ENCODE measurements around the gene ZC2HC1B. TPM values are rescaled to one million over a fixed set of nuclear protein-coding genes. Genes with fewer than 3 reads are reported as not detected.

Gene ZC2HC1B
- total and polyA plus RNA-seq, 9 of the 15 experiments (the other 6 are each of a cell fraction or from before 2014, with no cell fraction given), result not detected

GRCh38 chr6:143966312-143966711 lies 102.0 kb downstream of the ZC2HC1B start:
- POLR2A ChIA-PET, result no interaction called here
- FAIRE-seq (no peak), ATAC-seq (no peak), DNase-seq (ENCODE audit: extremely low read depth in 1 of 4, low spot score in 3 of 4) (no peak)
- TF ChIP-seq ZNF316 (IDR thresholded peaks at IDR 0.05) (peak; percentile 91), NFATC3 (IDR thresholded peaks at IDR 0.05) (no peak), HEY1 (CRISPR knock-in tag; IDR thresholded peaks at IDR 0.05; ENCODE audit: borderline replicate concordance) (no peak), MAFF (IDR thresholded peaks at IDR 0.05; ENCODE audit: low read length) (peak; percentile 35; the same call in 1 of the 2 replicates), C11orf30 (IDR thresholded peaks at IDR 0.05; ENCODE audit: low read depth) (peak; percentile 82), MAFG (tag; conservative IDR thresholded peaks at IDR 0.05) (peak; percentile 77)
- intact Hi-C loops (cut with micrococcal nuclease) (no loop called here), in situ Hi-C loops (cut with MboI) (no loop called here)
- Histone ChIP-seq H3K9ac (ENCODE audit: insufficient read depth in 1 of 2, low read depth in 2 of 2, low read length in 2 of 2) (no peak overlapping the region), H3K27me3 (ENCODE audit: control insufficient read depth in 2 of 2, insufficient read depth in 2 of 2, low read length in 2 of 2) (no peaks in the 10 kb centered on the region), H3K36me3 (ENCODE audit: control insufficient read depth, insufficient read depth, low read length) (peaks cover 9% of the 10 kb centered on the region; the same call in 2 of the 3 replicates), H3K9me3 (replicated peaks; ENCODE audit: control insufficient read depth, insufficient read depth, low read depth, low read length) (no peaks in the 10 kb centered on the region), H3K4me1 (replicated peaks in 1 of 2; ENCODE audit: control insufficient read depth in 2 of 2, insufficient read depth in 2 of 2, low read length in 2 of 2) (peaks cover 0 to 22% of the 10 kb centered on the region in 2 experiments; a peak in 4 of 5 replicates), H3K79me2 (ENCODE audit: control insufficient read depth, insufficient read depth, low read length) (no peaks in the 10 kb centered on the region), H2AFZ (ENCODE audit: low read depth, low read length) (no peak overlapping the region), H3K27ac (ENCODE audit: extremely low read depth, low read depth, low read length) (peak overlapping the region; percentile 26; the same call in 1 of the 3 replicates), H3K4me2 (ENCODE audit: insufficient read depth, low read length) (no peak overlapping the region), H3K9me1 (ENCODE audit: control insufficient read depth, insufficient read depth, low read length) (no peaks in the 10 kb centered on the region), H4K20me1 (replicated peaks; ENCODE audit: control insufficient read depth, insufficient read depth, low read length) (no peaks in the 10 kb centered on the region), H3K4me3 (no peak overlapping the region)
- CTCF ChIA-PET (ENCODE audit: low intra/inter-chr PET ratio), result no interaction called here
- WGBS (ENCODE audit: insufficient coverage, low coverage, missing lambda C conversion rate), result 33% methylated on average over 1 of the region's 1 CpG
- no TSS peak for BruUV-seq (replicated peaks)

DNA sequence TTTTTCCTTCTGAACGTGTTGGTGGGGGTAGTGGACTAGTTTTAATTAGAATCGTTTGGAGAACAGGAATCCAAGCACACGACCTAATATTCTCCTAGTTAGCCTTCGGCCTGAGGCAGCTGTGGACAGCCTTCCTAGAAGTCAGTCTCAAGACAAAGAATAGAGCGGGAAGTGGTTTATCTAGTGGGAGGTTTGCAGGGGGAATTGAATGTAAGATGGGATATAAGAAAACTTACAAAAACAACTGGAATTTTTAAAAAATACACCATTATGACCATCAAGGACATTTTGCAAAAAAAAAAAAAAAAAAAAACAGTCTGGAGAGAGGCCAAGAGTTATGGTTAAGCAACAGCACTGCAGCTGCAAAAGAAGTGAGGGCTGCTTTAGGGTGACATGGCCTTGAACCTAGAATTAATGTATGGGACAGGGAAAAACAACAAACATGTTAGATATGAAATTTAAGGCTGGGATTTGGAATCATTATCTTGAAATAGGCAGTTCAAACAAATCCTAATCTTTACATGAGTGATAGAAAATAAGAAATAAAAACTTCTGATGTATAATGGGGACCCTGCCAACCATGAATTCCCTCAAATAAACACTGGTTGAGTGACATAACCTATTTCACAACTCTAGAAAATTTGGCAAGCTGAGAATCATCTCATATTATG lies 103.6 kb downstream of the ZC2HC1B start:
- BruUV-seq (replicated peaks), result no TSS peak
- POLR2A ChIA-PET, result no interaction called here
- TF ChIP-seq ZBTB33 (CRISPR knock-in tag; IDR thresholded peaks at IDR 0.05), result no peak
- no peak for TF ChIP-seq CEBPG (CRISPR knock-in tag; IDR thresholded peaks at IDR 0.05)
- peak in 1 of 2 experiments; percentile 38; a peak in 1 of 4 replicates for TF ChIP-seq CEBPG (tag; conservative IDR thresholded peaks at IDR 0.05 in 1 of 2, IDR thresholded peaks at IDR 0.05 in 1 of 2)
- TF ChIP-seq ZNF384 (IDR thresholded peaks at IDR 0.05; ENCODE audit: low read depth, low read length), result peak; percentile 29; the same call in 1 of the 2 replicates
- no peak for TF ChIP-seq ZNF23 (CRISPR knock-in tag; IDR thresholded peaks at IDR 0.05)
- TF ChIP-seq CEBPB (tag; IDR thresholded peaks at IDR 0.05), result peak; percentile 45; the same call in 1 of the 2 replicates
- no peaks in the 10 kb centered on the region for H3K79me2 ChIP-seq (ENCODE audit: control insufficient read depth, insufficient read depth, low read length)
- H3K27me3 ChIP-seq (ENCODE audit: control insufficient read depth in 2 of 2, insufficient read depth in 2 of 2, low read length in 2 of 2), result no peaks in the 10 kb centered on the region
- no peak overlapping the region for H3K9ac ChIP-seq (ENCODE audit: insufficient read depth in 1 of 2, low read depth in 2 of 2, low read length in 2 of 2)
- 33% methylated on average over 5 of the region's 5 CpGs for WGBS (ENCODE audit: insufficient coverage, low coverage, missing lambda C conversion rate)
- H3K9me1 ChIP-seq (ENCODE audit: control insufficient read depth, insufficient read depth, low read length), result no peaks in the 10 kb centered on the region
- CTCF ChIA-PET (ENCODE audit: low intra/inter-chr PET ratio), result no interaction called here
- no peak overlapping the region for H3K27ac ChIP-seq (ENCODE audit: extremely low read depth, low read depth, low read length)
- in situ Hi-C loops (cut with MboI), result no loop called here
- H2AFZ ChIP-seq (ENCODE audit: low read depth, low read length), result no peak overlapping the region
- peaks cover 9% of the 10 kb centered on the region; the same call in 2 of the 3 replicates for H3K36me3 ChIP-seq (ENCODE audit: control insufficient read depth, insufficient read depth, low read length)
- DNase-seq (ENCODE audit: extremely low read depth in 1 of 4, low spot score in 3 of 4), result no peak
- no peak overlapping the region for H3K4me3 ChIP-seq
- H3K4me1 ChIP-seq (replicated peaks in 1 of 2; ENCODE audit: control insufficient read depth in 2 of 2, insufficient read depth in 2 of 2, low read length in 2 of 2), result peaks cover 0 to 26% of the 10 kb centered on the region in 2 experiments; a peak in 4 of 5 replicates
- no peaks in the 10 kb centered on the region for H4K20me1 ChIP-seq (replicated peaks; ENCODE audit: control insufficient read depth, insufficient read depth, low read length)
- no peak for FAIRE-seq
- ATAC-seq, result no peak
- H3K4me2 ChIP-seq (ENCODE audit: insufficient read depth, low read length), result no peak overlapping the region
- intact Hi-C loops (cut with micrococcal nuclease), result no loop called here
- H3K9me3 ChIP-seq (replicated peaks; ENCODE audit: control insufficient read depth, insufficient read depth, low read depth, low read length), result no peaks in the 10 kb centered on the region

All from K562 (cell line).